ENCODE results near the gene SYNDIG1. TPM values are rescaled to one million over a fixed set of nuclear protein-coding genes. Genes with fewer than 3 reads are reported as not detected.

The SYNDIG1 gene
- not detected for total RNA-seq

DNA sequence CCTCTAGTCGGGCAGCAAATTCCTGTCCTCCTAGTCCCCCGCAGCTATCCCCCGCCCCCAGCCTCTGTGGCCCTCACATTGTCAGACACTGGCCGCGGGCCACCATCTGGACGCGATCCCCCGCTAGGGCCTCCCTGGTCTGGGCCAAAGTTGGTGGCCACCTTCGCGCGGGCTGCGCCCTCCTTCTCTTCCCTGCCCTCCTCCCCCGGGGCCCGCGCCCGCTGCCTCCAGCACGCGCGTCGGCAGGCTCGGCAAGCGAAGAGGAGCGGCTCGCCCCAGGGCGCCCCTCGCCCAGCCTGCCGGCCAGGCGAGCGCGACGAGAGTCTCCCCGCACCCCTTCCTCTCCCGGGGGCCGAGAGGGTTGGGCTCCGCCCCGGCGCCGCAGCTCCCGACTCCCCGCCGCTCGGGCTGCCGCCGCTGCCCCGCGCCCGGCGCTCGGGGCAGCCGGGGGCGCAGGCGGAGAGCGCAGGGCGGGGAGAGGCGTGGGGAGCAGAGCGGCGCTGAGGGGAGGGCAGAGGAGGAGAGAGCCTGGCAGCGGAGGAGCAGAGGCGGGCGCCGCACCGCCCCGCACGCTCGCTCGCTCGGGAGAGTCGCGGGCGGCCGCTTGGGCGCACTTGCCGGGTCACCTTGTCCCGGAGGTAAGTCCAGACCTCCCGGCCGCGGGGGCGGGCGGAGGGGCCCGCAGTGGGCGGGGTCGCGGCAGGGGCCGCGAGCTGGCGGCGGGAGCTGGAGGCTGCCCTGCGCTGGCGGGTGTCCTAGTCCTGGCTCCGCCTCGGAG lies at the start of gene SYNDIG1:
Gene SYNDIG1, plus strand, starts transcription at position 514 of the 778 bp plus-strand sequence. CDS start 73,469 bp downstream, outside the sequence.
- no peak for DNase-seq

DNA sequence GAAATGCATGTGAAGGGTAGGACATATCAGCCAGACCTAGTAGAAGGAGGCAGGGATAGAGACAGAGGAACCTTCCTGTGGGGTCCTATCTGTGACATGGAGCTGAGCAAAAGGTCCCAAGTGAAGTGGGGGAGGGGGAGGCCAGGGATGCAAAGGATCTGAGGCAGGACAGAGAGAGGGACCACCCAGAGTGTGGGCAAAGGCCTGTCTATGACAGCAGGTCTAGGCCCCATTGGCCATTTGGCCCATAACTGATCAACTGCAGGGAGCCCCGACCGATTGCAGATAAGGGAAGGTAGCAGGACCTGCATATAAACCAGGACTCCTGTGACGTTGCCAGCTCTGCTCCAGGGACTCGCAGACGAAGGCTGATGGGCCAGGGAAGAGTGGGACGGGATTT lies 49.6 kb upstream of the SYNDIG1 start:
- no peak for DNase-seq

DNA sequence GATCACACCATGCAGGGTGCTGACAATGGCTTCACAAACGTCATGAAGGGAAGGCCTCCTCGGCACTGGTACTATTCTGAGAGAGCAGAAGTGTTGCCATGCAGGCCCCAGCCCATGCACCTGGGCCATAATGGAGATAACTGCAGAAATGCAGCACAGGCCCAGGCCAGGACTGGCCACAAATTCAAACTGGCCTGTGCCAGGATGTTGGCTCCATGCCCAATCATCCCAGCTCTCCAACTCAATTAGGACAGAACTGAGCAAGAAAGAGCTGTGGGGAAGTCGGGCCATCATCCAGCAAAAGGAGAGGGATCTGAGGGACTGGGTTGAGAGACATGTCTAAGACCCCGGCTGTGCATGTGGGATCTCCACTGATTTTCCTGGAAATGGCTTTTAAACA lies 48.9 kb upstream of the SYNDIG1 start:
- no peak for DNase-seq

DNA sequence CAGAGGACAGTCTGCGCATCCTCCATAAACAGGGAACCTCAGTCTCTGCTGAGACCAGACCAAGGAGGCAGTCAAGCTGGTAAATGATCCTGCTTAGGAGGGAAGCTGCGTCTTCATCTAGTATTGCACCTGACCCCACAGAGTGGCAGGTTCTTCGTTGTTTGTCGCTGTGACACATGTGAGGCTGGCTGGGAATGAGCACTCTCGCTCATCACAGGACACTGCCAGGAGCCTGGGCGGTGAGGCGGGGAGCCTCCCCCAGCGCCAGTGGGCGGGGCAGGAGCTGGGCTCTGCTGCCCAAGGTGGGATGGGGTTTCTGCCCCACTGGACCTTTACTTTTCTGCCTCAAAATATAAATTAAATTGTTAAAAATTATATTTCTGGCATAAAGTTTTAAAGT lies 48.4 kb upstream of the SYNDIG1 start:
- DNase-seq, result no peak

DNA sequence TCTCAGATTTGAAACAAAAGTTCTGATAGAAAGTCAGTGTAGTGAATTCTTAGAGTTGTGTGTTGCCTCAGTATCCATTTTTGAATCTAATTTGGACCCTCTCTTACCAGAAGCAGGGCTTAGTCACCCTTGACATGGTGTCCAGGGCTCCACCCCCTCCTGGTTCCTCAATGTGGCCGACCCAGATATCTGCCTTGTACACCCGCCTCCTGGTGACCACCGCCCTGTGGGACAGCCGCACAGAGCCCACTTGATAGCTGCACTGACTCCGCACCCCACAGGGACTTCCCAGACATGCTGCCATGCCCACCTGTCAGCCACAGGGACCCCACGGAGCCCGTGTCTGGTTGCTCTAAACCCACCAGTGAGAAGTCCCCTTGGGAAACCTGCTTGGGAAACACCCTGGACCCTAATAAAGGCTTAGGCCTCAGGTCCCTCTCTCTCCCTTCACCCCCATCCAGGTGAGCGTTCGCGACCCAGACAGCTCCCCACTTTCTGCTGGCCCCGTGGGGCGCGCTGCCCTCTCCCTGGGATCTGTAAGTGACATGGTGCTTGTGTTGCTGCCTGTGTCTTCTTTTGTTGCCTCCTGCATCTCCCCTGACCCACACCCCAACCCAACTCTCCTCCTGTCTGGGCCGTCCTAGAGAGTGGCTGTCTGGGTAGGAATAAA lies 47.2 kb upstream of the SYNDIG1 start:
- no peak for DNase-seq

DNA sequence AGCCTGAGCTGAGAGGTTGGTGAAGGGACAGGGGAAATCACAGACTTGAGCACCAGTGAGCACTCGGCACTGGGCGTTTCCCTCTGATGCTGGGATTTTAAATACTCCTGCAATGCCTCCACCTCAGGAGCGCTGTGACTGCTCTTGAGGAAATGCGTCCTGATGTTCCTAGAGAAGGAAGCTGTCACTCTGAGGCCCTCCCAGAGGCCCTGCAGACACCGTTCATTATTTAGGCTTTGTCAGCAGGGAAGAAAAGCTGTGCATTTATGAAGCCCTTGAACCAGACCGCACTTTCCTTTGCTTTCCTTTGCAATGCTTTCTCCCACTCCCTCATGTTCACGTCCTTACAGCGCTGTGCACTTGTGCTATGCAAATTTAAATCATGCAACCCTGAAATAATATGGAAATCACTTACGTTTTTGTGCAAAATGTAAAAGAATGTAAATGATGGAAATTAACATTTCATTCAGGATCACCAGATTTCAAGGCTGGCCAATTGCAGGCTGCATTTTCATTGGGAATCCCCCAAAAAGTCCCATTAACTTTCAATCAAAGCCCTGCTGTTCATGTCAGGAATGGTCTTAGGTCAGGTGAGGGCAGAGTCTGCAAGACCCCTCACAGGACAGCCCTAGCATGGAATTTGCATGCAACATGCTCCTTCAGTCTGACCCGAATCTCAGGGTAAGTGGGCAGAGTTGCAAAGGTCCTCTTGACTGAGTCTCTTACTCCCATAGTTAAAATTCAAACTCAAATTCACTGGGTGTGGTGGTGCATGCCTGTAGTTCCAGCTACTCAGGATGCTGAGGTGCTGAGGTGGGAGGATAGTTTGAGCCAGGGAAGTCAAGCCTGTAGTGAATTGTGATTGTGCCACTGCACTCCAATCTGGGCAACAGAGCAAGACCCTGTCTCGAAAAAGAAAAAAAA lies 45.8 kb upstream of the SYNDIG1 start:
- DNase-seq, result no peak

DNA sequence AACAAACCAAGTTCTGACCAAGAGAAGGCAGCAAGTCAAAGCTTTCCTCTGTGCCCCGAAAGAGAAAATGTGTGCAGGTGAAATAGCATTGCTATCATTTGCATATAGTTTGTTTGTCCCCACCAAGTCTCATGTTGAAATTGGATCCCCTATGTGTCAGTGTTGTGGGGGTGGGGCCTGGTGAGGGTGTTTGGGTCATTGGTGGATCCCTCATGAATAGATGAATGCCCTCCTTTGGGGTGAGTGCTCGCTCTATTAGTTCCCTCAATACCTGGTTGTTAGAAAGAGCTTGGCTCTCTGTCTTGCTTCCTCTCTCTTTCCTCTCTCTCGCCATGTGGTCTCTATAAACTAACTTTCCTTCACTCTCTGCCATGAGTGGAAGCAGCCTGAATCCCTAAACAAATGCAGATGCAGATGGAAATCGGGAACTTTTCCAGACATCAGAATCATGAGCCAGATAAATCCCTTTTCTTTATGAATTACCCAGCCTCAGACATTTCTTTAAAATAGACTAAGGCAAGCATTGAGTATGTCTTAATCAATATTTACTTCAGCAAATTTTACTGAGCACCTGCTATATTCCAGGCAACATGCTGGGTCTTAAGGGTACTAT lies 43.8 kb upstream of the SYNDIG1 start:
- no peak for DNase-seq

DNA sequence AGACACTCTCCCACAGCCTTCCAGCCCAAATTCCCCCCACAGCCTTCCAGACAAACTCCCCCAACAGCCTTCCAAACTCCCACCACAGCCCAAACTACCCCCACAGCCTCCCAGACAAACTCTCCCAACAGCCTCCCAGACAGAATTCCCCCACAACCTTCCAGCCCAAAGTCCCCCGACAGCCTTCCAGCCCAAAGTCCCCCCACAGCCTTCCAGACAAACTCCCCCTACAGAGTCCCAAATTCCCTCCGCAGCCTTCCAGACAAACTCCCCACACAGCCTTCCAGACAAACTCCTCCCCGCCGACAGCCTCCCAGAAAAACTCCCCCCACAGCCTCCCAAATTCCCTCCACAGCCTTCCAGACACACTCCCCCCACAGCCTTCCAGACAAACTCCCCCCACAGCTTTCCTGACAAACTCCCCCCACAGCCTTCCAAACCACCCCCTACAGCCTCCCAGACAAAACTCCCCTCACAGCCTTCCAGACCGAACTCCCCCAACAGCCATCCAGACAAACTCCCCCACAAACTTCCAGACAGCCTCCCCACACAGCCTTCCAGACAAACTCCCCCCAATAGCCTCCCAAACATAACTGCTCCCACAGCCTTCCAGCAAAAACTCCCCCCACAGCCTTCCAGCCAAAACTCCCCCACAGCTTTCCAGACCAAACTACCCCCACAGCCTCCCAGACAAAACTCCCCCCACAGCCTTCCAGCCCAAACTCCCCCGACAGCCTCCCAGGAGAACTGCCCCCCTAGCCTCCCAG lies 38.0 kb upstream of the SYNDIG1 start:
- no peak for DNase-seq

DNA sequence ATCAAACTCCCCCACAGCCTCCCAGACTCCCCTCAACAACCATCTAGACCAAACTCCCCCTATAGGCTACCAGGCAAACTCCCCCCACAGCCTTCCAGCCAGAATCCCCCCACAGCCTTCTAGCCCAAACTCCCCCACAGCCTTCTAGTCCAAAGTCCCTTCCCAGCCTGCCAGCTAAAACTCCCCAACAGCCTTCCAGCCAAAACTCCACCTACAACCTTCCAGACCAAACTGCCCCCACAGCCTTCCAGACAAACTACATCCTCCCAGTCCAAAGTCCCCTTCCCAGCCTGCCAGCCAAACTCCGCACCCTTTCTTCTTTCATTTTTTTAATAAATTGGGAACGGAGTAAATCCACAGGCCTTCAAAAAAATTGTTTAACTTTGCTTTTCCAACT lies 37.4 kb upstream of the SYNDIG1 start:
- no peak for DNase-seq

DNA sequence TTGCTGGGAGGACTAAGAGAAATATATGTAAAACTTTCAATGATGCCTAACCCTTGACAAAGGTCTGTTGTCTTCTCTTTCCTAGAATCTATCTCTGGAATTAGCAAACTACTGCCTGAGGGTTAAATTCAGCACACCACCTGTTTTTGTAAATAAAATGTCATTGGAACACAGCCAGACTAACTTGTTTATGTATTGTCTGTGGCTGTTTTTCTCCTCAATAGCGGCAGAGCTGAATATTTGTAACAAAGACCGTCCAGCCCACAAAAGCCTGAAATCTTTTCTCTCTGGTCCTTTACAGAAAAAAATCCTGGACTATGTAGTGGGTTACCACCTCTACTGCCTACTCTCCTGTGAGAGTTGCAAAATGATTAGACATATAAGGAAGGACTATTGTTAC lies 33.3 kb upstream of the SYNDIG1 start:
- DNase-seq, result no peak

DNA sequence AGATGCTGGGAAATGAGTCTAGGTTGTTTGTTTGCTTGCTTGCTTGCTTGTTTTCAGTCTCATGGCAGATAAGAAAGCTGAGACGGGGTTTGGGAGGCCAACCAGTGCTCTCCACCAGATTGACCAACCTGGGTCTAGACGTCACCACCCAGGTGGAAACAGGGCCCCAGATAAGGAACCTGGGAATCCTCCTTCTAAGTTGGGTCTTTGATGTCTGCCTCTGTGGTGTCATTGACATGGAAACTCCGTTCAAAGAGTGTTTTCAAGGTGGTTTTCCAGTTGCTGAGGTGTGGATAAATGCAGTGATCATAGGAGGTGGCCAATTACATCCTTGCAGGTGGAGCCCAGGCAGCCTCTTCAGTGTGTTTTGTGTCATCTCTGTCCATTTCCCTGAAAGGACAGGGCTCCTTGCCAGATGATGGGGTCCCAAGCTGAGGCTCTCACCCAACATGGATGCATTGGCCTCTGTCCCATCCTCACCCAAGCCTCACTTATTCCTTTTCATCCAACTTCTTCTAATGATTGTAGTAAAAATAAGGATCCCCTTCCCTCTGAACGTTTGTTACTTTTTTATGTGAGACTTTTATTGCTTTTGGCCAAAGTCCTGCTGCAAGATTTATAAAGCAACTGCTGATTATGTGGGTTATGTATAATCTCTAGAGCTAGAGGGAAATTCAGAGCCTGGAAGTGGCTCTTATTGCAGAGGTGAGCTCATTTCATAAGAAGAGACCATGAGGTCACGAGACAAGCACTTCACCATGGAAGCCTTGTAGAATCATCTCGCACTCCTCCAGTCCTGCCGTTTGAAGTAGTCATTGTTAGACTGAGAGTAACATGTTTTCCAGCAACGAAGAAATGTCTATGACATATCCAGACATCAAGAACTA lies 32.0 kb upstream of the SYNDIG1 start:
- no peak for DNase-seq

DNA sequence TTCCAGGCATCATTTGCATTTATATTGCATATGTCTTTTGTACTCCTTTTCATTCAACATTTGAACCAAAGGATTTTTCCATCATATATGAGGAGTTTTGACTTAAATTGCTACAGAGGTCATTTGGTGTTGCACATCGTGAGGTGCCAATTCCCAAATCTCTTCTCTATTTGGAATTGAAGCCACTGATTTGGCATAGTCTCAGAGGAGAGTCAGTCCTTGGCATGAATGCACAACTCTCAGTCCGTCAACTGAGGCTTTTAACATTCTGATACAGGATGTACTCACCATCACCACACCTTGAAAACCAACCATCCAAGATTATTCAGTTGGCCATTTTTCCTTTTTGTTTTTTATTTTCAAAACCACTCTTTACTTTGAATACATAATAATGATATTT lies 31.1 kb upstream of the SYNDIG1 start:
- DNase-seq, result no peak

DNA sequence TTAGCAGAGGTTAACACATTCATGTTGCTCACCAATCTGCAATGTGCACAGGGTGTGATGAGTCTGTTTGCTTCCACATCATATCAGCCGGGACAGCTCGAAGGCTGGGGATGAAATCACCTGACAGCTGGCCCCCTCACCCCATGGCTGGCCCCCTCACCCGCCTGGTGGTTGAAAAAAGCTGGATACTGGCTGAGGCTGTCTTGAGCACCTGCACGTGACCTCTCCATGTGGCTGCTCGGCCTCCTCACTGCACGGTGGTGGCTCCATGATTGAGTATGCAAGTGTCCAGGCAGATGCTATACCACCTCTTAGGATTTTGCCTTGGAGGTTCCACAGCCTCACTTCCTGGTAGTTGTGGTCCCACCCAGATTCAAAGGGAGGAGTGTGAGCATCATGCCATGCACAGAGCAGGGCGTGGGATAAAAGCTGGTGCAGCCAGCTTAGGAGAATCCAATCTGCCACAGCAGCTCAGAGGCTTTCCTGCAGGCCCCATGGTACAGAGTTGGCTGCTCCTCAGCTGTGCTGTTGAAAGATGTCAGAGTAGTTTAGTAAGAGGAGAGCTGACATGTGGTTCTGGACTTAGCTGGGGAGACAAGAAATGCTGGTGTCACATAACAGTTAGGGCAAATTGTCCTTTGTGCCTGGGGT lies 29.6 kb upstream of the SYNDIG1 start:
- DNase-seq, result no peak

DNA sequence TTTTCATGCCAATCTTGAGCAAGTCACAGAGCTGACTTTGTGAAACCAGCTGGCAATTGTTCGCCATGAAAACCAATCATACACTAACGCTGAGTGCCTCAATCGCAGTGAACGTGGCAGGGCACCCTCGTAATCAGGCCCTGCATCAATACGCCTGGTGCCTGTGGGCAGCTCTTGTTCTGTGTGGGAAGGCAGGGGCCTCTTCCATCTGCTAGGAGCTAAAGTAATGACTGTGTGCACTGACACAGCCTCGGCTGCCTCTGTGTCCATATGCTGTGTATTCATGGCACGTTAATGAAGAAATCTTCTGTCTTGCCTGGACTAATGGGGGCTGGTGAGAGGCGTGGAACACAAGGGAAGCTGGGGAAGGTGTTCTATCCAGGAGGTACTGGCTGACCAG lies 27.8 kb upstream of the SYNDIG1 start:
- DNase-seq, result no peak

DNA sequence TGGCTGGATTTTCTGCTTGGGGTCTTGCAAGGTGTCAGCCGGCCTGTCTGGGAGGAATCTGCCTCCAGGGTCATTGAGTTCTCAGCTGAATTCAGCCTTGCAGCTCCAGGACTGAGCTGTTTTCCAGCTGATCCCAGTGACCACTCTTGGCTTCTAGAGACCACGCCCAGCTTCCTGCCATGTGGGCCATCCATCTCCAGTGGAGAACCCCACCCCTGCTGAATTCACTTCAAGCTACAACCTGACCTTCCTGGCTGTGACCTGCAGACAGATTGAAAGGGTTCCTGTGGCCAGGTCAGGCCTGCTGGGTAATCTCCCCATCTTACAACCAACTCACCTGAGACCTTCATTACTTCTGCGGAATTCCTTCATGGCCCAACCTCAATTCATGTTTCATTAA lies 26.5 kb upstream of the SYNDIG1 start:
- DNase-seq, result no peak

DNA sequence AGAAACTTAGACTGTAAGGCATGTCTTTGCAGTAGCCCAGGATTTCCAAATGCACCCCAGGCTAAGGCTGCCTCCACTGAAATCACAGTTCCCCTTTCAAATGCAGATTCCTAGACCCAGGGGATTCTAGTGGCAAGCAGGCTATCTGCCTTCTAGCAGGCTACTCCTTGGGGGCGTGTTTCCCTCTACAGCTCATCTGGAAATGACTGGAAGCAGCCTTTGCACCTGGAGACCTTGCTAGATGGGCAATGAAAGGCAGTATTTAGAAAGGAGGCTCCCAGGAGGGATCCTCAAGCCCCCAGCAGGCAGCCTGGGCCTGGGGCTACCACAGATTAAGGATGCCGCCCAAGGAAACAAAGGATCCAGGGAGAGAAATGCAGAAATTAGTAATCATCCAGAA lies 26.0 kb upstream of the SYNDIG1 start:
- no peak for DNase-seq

DNA sequence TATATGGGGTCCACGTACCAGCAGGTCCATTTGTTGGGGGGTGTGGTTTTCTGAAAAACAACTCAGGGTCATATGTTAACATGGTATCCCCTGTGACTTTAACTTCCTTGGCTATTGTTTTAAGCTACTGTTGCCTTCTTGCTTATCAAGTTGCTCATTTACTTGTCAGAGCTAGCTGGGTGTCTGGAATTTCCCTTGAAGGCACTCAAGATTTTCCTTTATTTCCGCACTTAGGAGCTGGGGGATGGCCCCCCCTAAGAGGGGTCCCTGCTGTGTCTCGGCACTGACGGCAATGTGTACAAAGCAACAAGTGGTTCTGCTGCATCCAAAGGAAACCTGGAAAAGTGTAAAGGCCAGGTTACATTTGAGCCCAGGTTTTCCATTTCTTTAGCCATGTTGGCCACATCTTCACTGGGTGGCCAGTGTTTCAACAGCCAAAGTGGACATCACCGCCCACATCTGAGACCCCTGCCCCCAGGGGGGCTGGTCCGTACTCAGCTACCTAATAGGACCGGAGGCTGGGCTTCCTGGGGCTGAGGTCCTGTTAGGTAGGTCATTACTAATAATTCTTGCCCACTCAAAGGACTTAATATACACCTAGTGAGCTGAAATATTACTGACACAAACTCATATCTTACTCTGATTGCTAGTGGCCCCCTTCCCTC lies 24.8 kb upstream of the SYNDIG1 start:
- DNase-seq, result no peak

DNA sequence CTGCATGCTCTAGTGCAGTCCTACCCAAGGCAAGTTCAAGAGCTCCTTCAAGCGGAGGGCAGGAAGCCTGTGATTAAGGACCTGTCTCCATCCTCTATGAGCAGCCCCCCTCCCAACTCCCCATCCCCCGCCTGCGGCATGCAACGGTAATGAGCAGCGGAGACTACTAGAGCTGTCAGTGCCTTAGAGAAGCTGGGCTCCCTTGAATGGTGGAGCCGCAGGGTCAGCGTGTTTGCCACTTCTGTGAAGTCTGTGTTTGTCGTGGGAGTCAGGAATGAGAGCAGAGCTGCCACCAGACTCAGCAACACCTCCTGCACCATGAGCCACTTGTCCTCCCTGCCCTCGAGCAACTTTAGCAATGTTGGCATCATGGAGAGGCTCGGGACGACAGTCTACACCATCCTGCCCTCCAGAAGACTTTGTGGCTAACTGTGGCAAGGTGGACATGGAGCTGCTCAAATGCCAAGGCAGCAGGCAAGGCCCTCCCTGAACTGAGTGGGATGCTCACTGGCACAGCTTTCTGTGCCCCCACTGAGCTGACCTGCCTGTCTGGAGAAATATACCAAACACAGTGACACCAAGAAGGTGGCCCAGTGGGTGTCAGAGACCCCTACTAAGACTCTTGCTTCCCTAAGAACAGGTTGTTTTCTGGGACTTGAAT lies 23.8 kb upstream of the SYNDIG1 start:
- no peak for DNase-seq

DNA sequence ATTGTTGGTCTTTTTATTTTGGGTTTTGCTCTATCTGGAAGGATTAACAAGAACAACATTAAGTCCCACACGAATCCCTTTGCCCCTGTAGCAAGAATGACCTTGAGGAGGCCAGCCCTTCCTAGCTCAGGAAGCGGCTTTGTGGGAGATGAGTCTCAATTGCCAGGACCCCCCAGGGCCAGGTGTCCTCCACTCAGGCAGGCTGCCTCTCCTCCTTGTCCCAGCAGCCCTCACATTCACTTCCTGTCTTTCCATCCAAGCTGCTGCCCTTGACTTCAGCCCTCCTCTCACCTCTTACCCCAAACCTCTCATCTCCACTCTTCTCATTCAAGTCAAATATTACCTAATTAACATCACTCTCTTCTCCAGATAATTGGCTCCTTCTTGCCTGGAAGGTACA lies 22.6 kb upstream of the SYNDIG1 start:
- DNase-seq, result no peak
